Measurements from ENCODE around the gene ASIP. TPM values are rescaled to one million over a fixed set of nuclear protein-coding genes. Genes with fewer than 3 reads are reported as not detected.
A peak's percentile ranks its signal among the peaks of the same experiment; 100 is the strongest.
"Not testable (repeated sequence)": the region's sequence is repeated elsewhere in the genome, so short reads cannot be mapped to it uniquely, and the experiment has no call there.

Gene ASIP
- total RNA-seq, 5 donors from 2014 or later (not counting 1 experiment from before 2014, with no cell fraction given), result not detected

- no peak overlapping the region for H3K4me3 ChIP-seq (ENCODE audit: control insufficient read depth in 1 of 2, extremely low read depth in 1 of 2, low read length in 1 of 2)
- Mint-ChIP-seq H3K9me3 (no peaks in the 10 kb centered on the region), H3K4me3 (no peak overlapping the region), H3K36me3 (no peaks in the 10 kb centered on the region), H3K27ac (no peak overlapping the region), H3K27me3 (peaks cover 0 to 2% of the 10 kb centered on the region in 2 donors), H3K4me1 (no peaks in the 10 kb centered on the region)
- ATAC-seq (replicated peaks in 1 of 4) (no peak), DNase-seq (no peak)
- H3K36me3 ChIP-seq (ENCODE audit: control insufficient read depth in 2 of 2, extremely low read depth in 1 of 2, insufficient read depth in 1 of 2, low read length in 1 of 2), result no peaks in the 10 kb centered on the region
- no peak overlapping the region for H3K27ac ChIP-seq (ENCODE audit: low read length)
- H3K4me1 ChIP-seq (ENCODE audit: control insufficient read depth in 1 of 2, extremely low read depth in 1 of 2, insufficient read depth in 2 of 2, low read length in 2 of 2), result no peaks in the 10 kb centered on the region
- 40% methylated on average over 1 of the region's 5 CpGs for whole genome bisulfite sequencing (ENCODE audit: insufficient coverage)
- CTCF ChIA-PET, result interaction anchor here in 1 of 2 donors (0.7 to 1.0 kb wide), 2 partner anchors 106 to 509 kb away, joined by 3 read pairs; no protein-coding TSS in a partner anchor
- no peaks in the 10 kb centered on the region for H3K9me3 ChIP-seq
- peaks cover 0 to 2% of the 10 kb centered on the region in 2 experiments for H3K27me3 ChIP-seq (replicated peaks in 1 of 2; ENCODE audit: control insufficient read depth in 2 of 2, extremely low read depth in 1 of 2, insufficient read depth in 2 of 2, low read length in 1 of 2)
- POLR2A ChIA-PET, result interaction anchor here in 1 of 2 donors (0.6 kb wide), 1 partner anchor 1339 kb away, joined by 3 read pairs; no protein-coding TSS in a partner anchor
Measured at GRCh38 chr20:34256629-34257124, 15.5 kb downstream of the ASIP start.

- no peaks in the 10 kb centered on the region for H3K9me3 Mint-ChIP-seq
Measured at GRCh38 chr20:34260208-34260942, 19.2 kb downstream of the ASIP start.

DNA sequence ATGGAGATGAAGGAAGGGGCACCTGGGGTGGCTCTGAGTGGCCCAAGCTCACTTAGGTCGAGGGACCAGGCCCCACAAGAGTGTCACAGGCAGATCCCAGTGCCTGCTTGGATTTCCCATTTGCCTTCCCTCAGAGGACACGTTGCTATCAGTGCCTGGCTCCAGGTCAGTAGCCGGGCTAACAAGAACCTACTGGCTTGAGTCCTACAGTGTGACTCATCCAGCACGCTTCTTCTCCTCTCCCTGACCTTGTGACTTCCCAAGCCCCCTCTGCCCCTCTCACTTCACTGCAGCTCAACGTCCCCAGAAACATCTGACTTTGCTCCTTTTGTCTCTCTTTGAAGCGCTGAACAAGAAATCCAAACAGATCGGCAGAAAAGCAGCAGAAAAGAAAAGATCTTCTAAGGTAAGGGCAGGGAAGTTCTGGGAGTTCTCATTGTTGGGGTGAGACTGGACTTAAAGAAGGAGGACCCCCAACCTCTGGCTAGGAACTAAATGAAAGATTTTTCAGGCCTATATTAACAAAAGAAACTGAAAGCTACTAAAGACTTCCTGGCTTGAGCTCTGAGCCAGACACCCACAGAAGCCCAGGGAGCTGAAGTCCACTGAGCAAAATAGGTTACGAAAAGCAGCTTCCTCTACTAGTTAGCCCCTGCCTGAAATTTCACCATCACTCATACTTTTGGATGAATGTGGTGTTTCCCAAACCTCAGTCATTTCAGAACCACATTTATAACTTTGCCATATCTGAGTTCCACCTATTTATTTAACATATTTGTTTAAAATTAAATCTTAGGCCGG lies 21.5 kb downstream of the ASIP start:
- ATAC-seq (replicated peaks in 1 of 4), result no peak
- CTCF ChIA-PET, result no interaction called here
- Histone ChIP-seq H3K27me3 (replicated peaks in 1 of 2; ENCODE audit: control insufficient read depth in 2 of 2, extremely low read depth in 1 of 2, insufficient read depth in 2 of 2, low read length in 1 of 2) (no peaks in the 10 kb centered on the region), H3K27ac (ENCODE audit: low read length) (no peak overlapping the region), H3K9me3 (no peaks in the 10 kb centered on the region), H3K4me3 (ENCODE audit: control insufficient read depth in 1 of 2, extremely low read depth in 1 of 2, low read length in 1 of 2) (no peak overlapping the region), H3K4me1 (ENCODE audit: control insufficient read depth in 1 of 2, extremely low read depth in 1 of 2, insufficient read depth in 2 of 2, low read length in 2 of 2) (no peaks in the 10 kb centered on the region), H3K36me3 (ENCODE audit: control insufficient read depth in 2 of 2, extremely low read depth in 1 of 2, insufficient read depth in 1 of 2, low read length in 1 of 2) (no peaks in the 10 kb centered on the region)
- H3K27me3 Mint-ChIP-seq, result peaks cover 0 to 2% of the 10 kb centered on the region in 2 donors
- no peak overlapping the region for H3K4me3 Mint-ChIP-seq
- no peaks in the 10 kb centered on the region for H3K9me3 Mint-ChIP-seq
- no peak for DNase-seq
- no peak overlapping the region for H3K27ac Mint-ChIP-seq
- POLR2A ChIA-PET, result no interaction called here
- H3K4me1 Mint-ChIP-seq, result no peaks in the 10 kb centered on the region
- H3K36me3 Mint-ChIP-seq, result no peaks in the 10 kb centered on the region
- 88% methylated on average over 5 of the region's 9 CpGs for WGBS (ENCODE audit: insufficient coverage)

More at GRCh38 chr20:34260208-34260942, 19.2 kb downstream of the ASIP start:
- peaks cover 0 to 2% of the 10 kb centered on the region in 2 donors for H3K27me3 Mint-ChIP-seq
- ATAC-seq (replicated peaks in 1 of 4), result no peak
- POLR2A ChIA-PET, result no interaction called here
- CTCF ChIA-PET, result no interaction called here
- H3K4me1 Mint-ChIP-seq, result no peaks in the 10 kb centered on the region
- H3K4me3 ChIP-seq (ENCODE audit: control insufficient read depth in 1 of 2, extremely low read depth in 1 of 2, low read length in 1 of 2), result no peak overlapping the region
- no peak overlapping the region for H3K4me3 Mint-ChIP-seq
- no peak overlapping the region for H3K27ac Mint-ChIP-seq
- no peak for DNase-seq
- 93% methylated on average over 5 of the region's 5 CpGs for WGBS (ENCODE audit: insufficient coverage)
- H3K27me3 ChIP-seq (replicated peaks in 1 of 2; ENCODE audit: control insufficient read depth in 2 of 2, extremely low read depth in 1 of 2, insufficient read depth in 2 of 2, low read length in 1 of 2), result peaks cover 0 to 2% of the 10 kb centered on the region in 2 experiments
- H3K36me3 Mint-ChIP-seq, result no peaks in the 10 kb centered on the region
- H3K36me3 ChIP-seq (ENCODE audit: control insufficient read depth in 2 of 2, extremely low read depth in 1 of 2, insufficient read depth in 1 of 2, low read length in 1 of 2), result no peaks in the 10 kb centered on the region
- no peaks in the 10 kb centered on the region for H3K9me3 ChIP-seq
- no peak overlapping the region for H3K27ac ChIP-seq (ENCODE audit: low read length)
- H3K4me1 ChIP-seq (ENCODE audit: control insufficient read depth in 1 of 2, extremely low read depth in 1 of 2, insufficient read depth in 2 of 2, low read length in 2 of 2), result no peaks in the 10 kb centered on the region

DNA sequence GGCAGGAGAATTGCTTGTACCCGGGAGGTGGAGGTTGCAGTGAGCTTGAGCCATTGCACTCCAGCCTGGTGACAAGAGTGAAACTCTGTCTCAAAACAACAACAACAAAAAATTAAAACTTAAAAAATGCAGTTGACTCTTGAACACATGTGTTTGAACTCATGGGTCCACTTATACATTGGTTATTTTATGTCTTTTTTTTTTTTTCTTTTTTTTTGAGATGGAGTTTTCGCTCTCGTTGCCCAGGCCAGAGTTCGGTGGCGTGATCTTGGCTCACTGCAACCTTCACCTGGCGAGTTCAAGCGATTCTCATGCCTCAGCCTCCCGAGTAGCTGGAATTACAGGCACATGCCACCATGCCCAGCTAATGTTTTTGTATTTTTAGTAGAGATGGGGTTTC lies 22.2 kb downstream of the ASIP start:
- H3K27me3 ChIP-seq (replicated peaks in 1 of 2; ENCODE audit: control insufficient read depth in 2 of 2, extremely low read depth in 1 of 2, insufficient read depth in 2 of 2, low read length in 1 of 2); H3K27ac Mint-ChIP-seq; H3K27me3 Mint-ChIP-seq; H3K4me3 ChIP-seq (ENCODE audit: control insufficient read depth in 1 of 2, extremely low read depth in 1 of 2, low read length in 1 of 2); ATAC-seq (replicated peaks in 1 of 4); H3K4me1 Mint-ChIP-seq; CTCF ChIA-PET; H3K36me3 ChIP-seq (ENCODE audit: control insufficient read depth in 2 of 2, extremely low read depth in 1 of 2, insufficient read depth in 1 of 2, low read length in 1 of 2); H3K4me3 Mint-ChIP-seq; H3K36me3 Mint-ChIP-seq; DNase-seq; H3K4me1 ChIP-seq (ENCODE audit: control insufficient read depth in 1 of 2, extremely low read depth in 1 of 2, insufficient read depth in 2 of 2, low read length in 2 of 2); H3K9me3 ChIP-seq; H3K27ac ChIP-seq (ENCODE audit: low read length); POLR2A ChIA-PET; H3K9me3 Mint-ChIP-seq: not testable (repeated sequence)
- WGBS (ENCODE audit: insufficient coverage), result 98% methylated on average over 6 of the region's 8 CpGs

DNA sequence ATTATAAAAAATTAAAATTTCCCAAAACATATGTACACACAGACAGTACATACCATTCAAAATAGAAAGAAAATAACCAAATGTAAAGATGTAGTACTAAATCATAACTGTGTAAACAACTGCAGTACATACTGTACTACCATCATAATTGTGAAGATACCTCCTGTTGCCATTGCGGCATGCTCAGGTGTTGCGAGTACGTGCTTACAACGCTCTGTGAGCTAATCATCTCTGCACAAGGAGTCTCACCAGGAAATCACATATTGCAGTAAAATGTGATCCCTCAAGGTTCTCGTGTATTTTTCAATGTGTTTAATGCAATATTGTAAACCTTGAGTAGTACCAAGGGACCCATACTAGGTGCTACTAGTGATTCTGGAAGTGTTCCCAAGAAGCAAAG lies 22.9 kb downstream of the ASIP start:
- ATAC-seq (replicated peaks in 1 of 4), result no peak
- H3K9me3 Mint-ChIP-seq, result no peaks in the 10 kb centered on the region
- ChIA-PET POLR2A (no interaction called here), CTCF (no interaction called here)
- H3K27me3 Mint-ChIP-seq, result peaks cover 0 to 10% of the 10 kb centered on the region in 2 donors
- Histone ChIP-seq H3K36me3 (ENCODE audit: control insufficient read depth in 2 of 2, extremely low read depth in 1 of 2, insufficient read depth in 1 of 2, low read length in 1 of 2) (no peaks in the 10 kb centered on the region), H3K27ac (ENCODE audit: low read length) (no peak overlapping the region), H3K9me3 (no peaks in the 10 kb centered on the region), H3K4me1 (ENCODE audit: control insufficient read depth in 1 of 2, extremely low read depth in 1 of 2, insufficient read depth in 2 of 2, low read length in 2 of 2) (peaks cover 0 to 7% of the 10 kb centered on the region in 2 experiments), H3K27me3 (replicated peaks in 1 of 2; ENCODE audit: control insufficient read depth in 2 of 2, extremely low read depth in 1 of 2, insufficient read depth in 2 of 2, low read length in 1 of 2) (peaks cover 0 to 12% of the 10 kb centered on the region in 2 experiments), H3K4me3 (ENCODE audit: control insufficient read depth in 1 of 2, extremely low read depth in 1 of 2, low read length in 1 of 2) (no peak overlapping the region)
- H3K36me3 Mint-ChIP-seq, result no peaks in the 10 kb centered on the region
- H3K4me1 Mint-ChIP-seq, result peaks cover 0 to 6% (median 1%) of the 10 kb centered on the region in 3 donors
- no peak for DNase-seq
- WGBS (ENCODE audit: insufficient coverage), result 100% methylated on average over 2 of the region's 5 CpGs
- no peak overlapping the region for H3K27ac Mint-ChIP-seq
- H3K4me3 Mint-ChIP-seq, result no peak overlapping the region

- no peak overlapping the region for H3K27ac Mint-ChIP-seq
- Histone ChIP-seq H3K4me1 (ENCODE audit: control insufficient read depth in 1 of 2, extremely low read depth in 1 of 2, insufficient read depth in 2 of 2, low read length in 2 of 2) (peaks cover 0 to 12% of the 10 kb centered on the region in 2 experiments), H3K9me3 (no peaks in the 10 kb centered on the region), H3K27me3 (replicated peaks in 1 of 2; ENCODE audit: control insufficient read depth in 2 of 2, extremely low read depth in 1 of 2, insufficient read depth in 2 of 2, low read length in 1 of 2) (peaks cover 0 to 18% of the 10 kb centered on the region in 2 experiments), H3K27ac (ENCODE audit: low read length) (no peak overlapping the region), H3K4me3 (ENCODE audit: control insufficient read depth in 1 of 2, extremely low read depth in 1 of 2, low read length in 1 of 2) (no peak overlapping the region), H3K36me3 (ENCODE audit: control insufficient read depth in 2 of 2, extremely low read depth in 1 of 2, insufficient read depth in 1 of 2, low read length in 1 of 2) (no peaks in the 10 kb centered on the region)
- peaks cover under 1% of the 10 kb centered on the region for H3K36me3 Mint-ChIP-seq
- ChIA-PET POLR2A (no interaction called here), CTCF (no interaction called here)
- DNase-seq (no peak), ATAC-seq (replicated peaks in 1 of 4) (no peak)
- H3K4me3 Mint-ChIP-seq, result peak overlapping the region in 1 of 3 donors; percentile 62
- 98% methylated on average over 12 of the region's 12 CpGs for WGBS (ENCODE audit: insufficient coverage)
- H3K27me3 Mint-ChIP-seq, result peaks cover 0 to 13% of the 10 kb centered on the region in 2 donors
- peaks cover 0 to 8% (median 5%) of the 10 kb centered on the region in 3 donors for H3K4me1 Mint-ChIP-seq
- no peaks in the 10 kb centered on the region for H3K9me3 Mint-ChIP-seq
Measured at GRCh38 chr20:34268145-34268544, 26.9 kb downstream of the ASIP start.

Measured in T-cell (primary cell).